HG03097 (cell line): ENCODE data around the gene RERGL.
"Not testable (repeated sequence)": the region's sequence is repeated elsewhere in the genome, so short reads cannot be mapped to it uniquely, and the experiment has no call there.

ENCODE experiments used
- ATAC-seq: cut with Tn5 transposase; IDR thresholded peaks from one replicate; pipeline ENCODE4 v1.9.1; 2021; ENCODE audit not compliant: unreplicated experiment, low FRiP score

Gene RERGL

DNA sequence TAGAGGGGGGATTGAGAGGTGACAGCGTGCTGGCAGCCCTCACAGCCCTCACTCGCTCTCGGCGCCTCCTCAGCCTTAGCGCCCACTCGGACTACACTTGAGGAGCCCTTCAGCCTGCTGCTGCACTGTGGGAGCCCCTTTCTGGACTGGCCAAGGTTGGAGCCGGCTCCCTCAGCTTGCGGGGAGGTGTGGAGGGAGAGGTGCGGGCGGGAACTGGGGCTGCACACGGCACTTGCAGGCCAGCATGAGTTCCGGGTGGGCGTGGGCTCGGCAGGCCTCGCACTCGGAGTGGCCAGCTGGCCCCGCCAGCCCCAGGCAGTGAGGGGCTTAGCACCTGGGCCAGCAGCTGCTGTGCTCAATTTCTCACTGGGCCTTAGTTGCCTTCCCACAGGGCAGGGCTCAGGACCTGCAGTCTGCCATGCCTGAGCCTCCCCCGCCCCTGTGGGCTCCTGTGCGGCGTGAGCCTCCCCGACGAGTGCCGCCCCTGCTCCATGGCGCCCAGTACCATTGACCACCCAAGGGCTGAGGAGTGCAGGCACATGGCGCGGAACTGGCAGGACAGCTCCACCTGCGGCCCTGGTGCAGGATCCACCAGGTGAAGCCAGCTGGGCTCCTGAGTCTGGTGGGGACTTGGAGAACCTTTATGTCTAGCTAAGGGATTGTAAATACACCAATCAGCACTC, 49.8 kb downstream of the RERGL start:
- ATAC-seq: not testable (repeated sequence)
